Measurements from ENCODE around the gene HMOX1.

The HMOX1 gene

GRCh38 chr22:35375031-35375430, 5.9 kb upstream of the HMOX1 start:
- DNase-seq (ENCODE audit: low read depth) = no peak
- TF ChIP-seq CTCF (IDR thresholded peaks at IDR 0.05; ENCODE audit: insufficient read depth, low read depth, low read length, missing control alignments) = no peak
- H3K4me3 ChIP-seq (ENCODE audit: low read length) = no peak overlapping the region

GRCh38 chr22:35375526-35375925, 5.4 kb upstream of the HMOX1 start:
- H3K4me3 ChIP-seq (ENCODE audit: low read length) = no peak overlapping the region
- DNase-seq (ENCODE audit: low read depth) = no peak
- TF ChIP-seq CTCF (IDR thresholded peaks at IDR 0.05; ENCODE audit: insufficient read depth, low read depth, low read length, missing control alignments) = no peak

GRCh38 chr22:35376728-35377472, 4.0 kb upstream of the HMOX1 start:
- H3K4me3 ChIP-seq (ENCODE audit: low read length) = no peak overlapping the region
- peak; percentile 94 for DNase-seq (ENCODE audit: low read depth)
- no peak for TF ChIP-seq CTCF (IDR thresholded peaks at IDR 0.05; ENCODE audit: insufficient read depth, low read depth, low read length, missing control alignments)

- no peak overlapping the region for H3K4me3 ChIP-seq (ENCODE audit: low read length)
- no peak for TF ChIP-seq CTCF (IDR thresholded peaks at IDR 0.05; ENCODE audit: insufficient read depth, low read depth, low read length, missing control alignments)
- no peak for DNase-seq (ENCODE audit: low read depth)
Observed at GRCh38 chr22:35377735-35378134, 3.2 kb upstream of the HMOX1 start.

GRCh38 chr22:35378621-35379020, 2.3 kb upstream of the HMOX1 start:
- TF ChIP-seq CTCF (IDR thresholded peaks at IDR 0.05; ENCODE audit: insufficient read depth, low read depth, low read length, missing control alignments) = no peak
- H3K4me3 ChIP-seq (ENCODE audit: low read length) = no peak overlapping the region
- no peak for DNase-seq (ENCODE audit: low read depth)

- no peak for TF ChIP-seq CTCF (IDR thresholded peaks at IDR 0.05; ENCODE audit: insufficient read depth, low read depth, low read length, missing control alignments)
- H3K4me3 ChIP-seq (ENCODE audit: low read length) = no peak overlapping the region
- no peak for DNase-seq (ENCODE audit: low read depth)
Observed at GRCh38 chr22:35379146-35379993, 1.5 kb upstream of the HMOX1 start.
